ENCODE measurements around the gene IZUMO1R.
"Not testable (repeated sequence)": the region's sequence is repeated elsewhere in the genome, so short reads cannot be mapped to it uniquely, and the experiment has no call there.

Gene IZUMO1R

GRCh38 chr11:94303966-94304958, at the start of gene IZUMO1R:
Gene IZUMO1R, plus strand, starts transcription at chr11:94304580. Its CDS starts 1,057 bp downstream, at chr11:94305637.
- DNase-seq (ENCODE audit: low read depth in 3 of 3), result no peak

DNA sequence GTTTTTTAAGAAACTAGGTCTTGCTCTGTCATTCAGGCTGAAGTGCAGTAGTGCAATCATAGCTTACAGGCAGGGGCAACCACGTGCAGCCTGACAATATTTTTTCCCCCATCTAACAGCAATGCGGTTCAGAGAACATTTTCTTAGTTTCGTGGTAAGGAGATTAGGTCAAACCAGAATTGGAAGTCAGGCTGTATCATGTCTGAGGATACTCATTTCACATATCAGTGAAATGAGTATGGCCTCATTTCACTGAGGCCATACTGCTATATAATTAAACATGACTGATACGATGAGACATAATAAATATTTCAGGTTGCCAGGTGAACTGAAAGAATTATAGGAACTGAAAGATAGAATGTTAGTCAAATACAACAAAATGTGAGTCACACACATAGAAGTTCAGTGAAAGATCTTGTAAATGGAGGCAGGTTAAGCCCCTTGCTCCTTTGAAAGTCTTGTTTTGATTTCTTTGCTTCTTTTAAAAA, 32.5 kb upstream of the IZUMO1R start:
- DNase-seq (ENCODE audit: low read depth in 3 of 3), result no peak

DNA sequence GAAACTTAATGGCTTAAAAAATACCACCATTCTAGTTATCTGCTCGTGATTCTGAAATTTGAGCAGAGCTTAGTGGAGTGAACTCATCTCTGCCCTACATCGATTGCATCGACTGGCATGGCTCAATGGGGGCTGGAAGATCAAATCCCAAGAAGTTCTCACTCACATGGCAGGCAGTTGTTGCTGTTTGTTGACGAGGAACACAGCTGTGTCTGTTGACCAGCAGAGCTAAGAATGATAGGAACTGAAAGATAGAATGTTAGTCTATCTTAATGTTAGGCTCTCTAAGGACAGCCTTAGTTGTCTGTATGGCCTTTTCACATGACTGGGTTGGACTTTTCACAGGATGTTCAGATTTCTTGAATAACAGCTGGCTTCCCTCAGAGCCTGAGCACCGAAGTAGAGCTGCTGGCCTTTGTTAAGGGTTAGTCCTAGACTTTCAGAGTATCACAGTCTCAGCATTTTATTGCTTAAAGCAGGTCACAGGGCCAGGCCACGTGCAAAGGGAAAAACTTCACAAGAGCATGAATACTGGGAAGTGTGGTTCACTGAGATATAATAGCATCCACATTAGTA, 31.6 kb upstream of the IZUMO1R start:
- no peak for DNase-seq (ENCODE audit: low read depth in 3 of 3)

DNA sequence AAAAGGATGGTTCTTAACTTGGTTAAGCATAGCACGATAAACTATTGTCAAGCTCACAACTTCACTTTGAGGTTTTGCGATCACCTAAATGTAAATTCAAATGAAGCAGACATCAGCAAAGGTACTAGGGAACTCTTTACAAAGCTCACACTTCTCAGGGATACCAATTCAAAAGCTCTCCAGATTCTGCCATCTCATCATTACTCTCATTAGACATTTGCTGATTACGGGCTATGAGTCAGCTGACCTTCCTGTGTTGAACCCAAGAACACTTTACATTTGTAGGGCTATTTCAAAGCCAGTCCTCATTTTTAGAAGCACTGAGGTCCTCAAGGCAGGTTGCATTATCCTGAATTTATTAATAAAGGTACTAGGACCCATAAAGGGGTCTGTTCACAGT, 28.4 kb upstream of the IZUMO1R start:
- no peak for DNase-seq (ENCODE audit: low read depth in 3 of 3)

DNA sequence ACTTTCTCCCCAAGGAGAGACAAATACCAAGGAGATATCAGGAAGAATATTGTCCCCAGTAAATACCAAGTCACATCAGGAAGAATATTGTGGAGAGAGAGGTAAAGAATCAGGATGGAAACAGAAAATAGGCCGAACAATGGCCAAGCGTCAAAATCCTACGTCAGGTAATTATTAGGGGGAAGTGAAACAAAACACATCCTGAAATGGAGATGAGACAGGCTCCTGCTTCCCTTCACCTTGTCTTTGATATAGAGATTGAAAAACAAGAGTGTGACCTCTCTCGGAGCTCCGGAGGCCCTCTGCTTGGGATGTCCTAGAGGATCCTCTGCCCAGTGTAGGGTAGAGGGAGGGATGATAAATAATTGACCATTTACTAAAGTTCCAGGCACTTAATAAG, 27.4 kb upstream of the IZUMO1R start:
- no peak for DNase-seq (ENCODE audit: low read depth in 3 of 3)

- DNase-seq (ENCODE audit: low read depth in 3 of 3), result not testable (repeated sequence)
These were observed 26.2 kb upstream of the IZUMO1R start for GRCh38 chr11:94278207-94278606.

GRCh38 chr11:94279996-94280395, 24.4 kb upstream of the IZUMO1R start:
- DNase-seq (ENCODE audit: low read depth in 3 of 3), result no peak

DNA sequence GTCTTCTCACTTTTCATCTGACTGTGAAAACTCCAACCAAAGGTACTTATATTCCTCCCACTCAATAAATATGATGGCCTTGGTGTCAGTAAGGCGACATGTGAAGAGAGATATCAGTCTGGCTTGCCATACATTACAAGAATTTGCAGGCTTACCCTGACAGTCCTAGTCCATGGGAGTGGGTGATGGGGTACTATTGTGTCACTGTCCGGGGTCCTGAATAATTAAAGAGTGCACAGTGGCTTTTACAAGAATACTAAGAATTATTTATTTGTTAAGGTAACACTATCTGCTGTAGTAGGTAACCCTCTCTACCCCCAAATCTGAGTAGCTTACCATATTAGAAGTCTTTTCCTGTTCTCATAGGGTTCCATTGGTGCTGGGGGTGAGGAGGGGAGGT, 23.1 kb upstream of the IZUMO1R start:
- no peak for DNase-seq (ENCODE audit: low read depth in 3 of 3)

DNA sequence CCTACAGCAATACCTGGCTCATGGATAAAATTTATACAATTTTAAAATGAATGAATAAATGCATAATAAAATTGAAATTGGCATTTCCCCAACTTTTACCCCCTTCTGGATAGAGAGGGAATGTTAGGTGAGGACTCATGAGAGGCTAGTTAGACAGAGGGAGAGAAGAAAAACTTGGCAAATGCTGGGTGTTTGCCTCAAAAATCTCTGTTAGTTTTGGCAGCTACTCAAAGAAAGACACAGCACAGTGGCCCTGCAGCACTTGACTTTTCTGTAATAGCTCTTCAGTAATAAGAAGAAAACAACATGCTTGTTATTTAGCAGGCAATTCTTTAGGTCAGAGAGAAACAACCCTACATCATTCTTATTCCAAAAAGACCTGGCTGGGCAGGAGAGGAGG, 20.7 kb upstream of the IZUMO1R start:
- no peak for DNase-seq (ENCODE audit: low read depth in 3 of 3)

DNA sequence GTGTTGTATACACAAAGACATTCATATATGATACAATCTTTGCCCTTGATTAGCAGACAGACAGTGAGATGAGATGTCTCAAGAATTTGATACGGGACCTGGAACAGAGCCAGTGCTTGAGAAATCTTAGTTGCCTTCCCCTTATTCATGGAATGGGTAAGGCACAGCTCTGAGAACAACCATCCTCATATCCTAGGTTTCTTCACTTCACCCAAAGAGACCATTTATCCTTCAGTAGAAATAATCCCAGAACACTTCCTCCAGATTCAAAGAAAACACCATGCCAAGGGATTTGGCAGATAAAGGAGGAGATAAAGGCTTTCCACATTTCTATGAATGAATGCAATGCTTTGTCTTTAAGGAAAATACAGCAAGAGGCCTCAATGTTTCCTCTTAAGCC, 8.8 kb upstream of the IZUMO1R start:
- no peak for DNase-seq (ENCODE audit: low read depth in 3 of 3)

DNA sequence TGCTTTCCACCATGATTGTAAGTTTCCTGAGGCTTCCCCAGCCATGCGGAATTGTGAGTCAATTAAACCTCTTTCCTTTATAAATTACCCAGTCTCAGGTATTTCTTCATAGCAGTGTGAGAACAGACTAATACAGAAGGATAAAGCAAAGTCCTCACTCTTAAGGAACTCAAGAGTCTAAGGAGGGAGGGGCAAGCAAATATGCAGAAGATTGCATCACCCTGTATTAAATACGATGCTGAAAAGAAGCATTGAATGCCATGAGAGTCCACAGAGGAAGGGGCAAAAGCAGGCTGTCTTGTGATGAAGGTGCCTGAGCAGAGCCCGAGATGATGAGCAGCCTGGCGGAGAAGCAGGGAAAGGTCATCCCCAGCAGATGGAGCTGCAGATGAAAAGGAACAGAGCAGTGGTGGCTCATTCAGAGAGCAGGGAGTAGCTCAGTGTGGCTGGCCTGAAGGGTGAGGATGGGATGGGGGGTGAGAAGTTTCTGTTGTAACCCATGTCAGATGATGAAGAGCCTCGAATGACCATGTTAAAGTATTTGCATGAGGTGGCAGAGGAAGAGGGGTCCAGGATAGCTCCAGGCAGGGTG, 6.3 kb upstream of the IZUMO1R start:
- no peak for DNase-seq (ENCODE audit: low read depth in 3 of 3)

DNA sequence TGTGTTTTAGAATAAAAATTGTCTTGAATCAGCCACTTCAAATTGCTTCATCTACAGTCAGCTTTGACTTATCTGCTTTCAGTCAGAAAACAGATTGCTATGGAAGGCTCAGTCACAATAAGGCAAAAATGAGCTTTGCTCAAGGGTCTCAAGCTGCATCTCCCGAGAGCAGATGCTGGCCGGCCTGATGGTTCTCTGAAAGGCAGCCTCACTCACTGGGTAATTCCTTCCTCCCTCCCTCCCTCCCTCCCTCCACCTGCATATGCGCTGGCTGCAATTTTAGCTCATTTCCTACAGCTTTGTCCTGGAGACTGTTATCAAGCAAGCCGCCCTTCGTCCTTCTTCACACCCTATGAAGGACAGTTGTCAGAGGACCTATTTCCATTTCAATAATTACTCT, 1.6 kb upstream of the IZUMO1R start:
- DNase-seq (ENCODE audit: low read depth in 3 of 3), result no peak

DNA sequence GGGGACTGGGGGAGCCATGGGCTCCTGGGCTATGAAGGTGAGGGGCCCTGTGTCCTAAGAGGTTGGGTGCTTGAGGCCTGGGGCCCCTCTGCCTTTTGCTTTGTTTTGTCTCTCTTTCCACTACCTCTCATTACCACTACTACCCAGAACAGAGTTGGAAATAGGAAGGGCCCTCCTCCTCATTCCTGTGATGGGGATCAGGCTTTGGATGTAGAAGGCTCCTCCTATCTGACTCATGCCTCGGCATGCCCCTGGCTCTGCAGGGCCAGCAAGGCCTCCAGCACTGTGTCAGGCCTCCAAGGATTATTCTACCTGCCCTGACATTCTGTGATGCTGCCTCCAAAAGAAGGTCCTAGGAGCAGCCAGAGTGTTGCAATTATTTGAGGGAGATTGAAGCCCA, 766 bp downstream of the IZUMO1R start:
- no peak for DNase-seq (ENCODE audit: low read depth in 3 of 3)

GRCh38 chr11:94307101-94307791, 2.9 kb downstream of the IZUMO1R start:
- no peak for DNase-seq (ENCODE audit: low read depth in 3 of 3)

DNA sequence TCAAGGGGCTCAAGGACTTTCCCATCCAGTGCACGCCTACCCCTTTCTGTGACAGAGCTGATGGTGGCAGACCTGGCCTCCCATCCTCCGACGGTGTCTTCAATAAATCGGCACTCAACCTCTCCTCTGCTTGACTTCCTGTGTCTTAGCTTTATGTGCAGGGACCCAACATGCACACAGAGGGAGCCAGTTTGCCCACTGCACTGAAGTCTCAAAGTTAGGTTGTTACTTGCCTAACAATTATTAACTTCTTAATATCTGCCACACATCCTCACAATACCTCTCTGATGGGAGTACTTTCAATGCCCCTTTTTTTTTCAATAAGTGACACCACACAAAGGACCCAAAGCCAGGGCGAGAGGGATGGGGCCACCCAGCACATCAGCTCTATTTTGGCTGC, 3.6 kb downstream of the IZUMO1R start:
- DNase-seq (ENCODE audit: low read depth in 3 of 3), result no peak

- DNase-seq (ENCODE audit: low read depth in 3 of 3), result no peak
These were observed 5.4 kb downstream of the IZUMO1R start for GRCh38 chr11:94309757-94310156.

DNA sequence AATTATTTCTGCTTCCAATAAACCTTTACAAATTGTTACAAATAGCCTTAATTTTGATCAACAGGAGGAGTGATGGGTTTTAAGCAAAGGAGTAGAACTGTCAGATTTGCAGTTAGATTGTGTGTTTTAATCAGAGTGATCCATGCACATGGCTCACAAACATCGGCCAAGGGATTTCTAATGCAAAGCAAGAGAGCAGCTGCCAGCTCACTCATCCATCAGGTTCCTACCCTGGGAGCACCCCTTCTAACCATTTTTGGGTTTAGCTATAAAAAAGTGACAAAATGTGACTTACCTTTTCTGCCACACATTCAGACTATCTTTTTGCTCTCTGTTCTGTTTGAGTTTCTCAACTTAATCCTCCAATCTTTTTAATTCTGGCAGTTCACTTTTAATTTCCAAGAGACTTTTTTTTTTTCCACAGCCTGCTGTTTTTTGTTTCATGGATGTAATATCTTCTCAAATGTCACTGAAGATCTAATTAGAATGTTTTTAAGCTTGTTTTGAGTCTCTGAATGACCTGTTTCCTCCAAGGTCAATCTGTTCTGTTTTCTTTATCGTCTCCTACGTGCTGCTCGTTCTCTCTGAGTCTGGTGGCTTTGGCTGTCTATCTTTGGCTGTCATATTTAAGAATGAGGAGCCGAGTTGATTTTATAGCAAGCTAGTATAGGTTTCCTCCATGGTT, 6.0 kb downstream of the IZUMO1R start:
- no peak for DNase-seq (ENCODE audit: low read depth in 3 of 3)

GRCh38 chr11:94312339-94312738, 8.0 kb downstream of the IZUMO1R start:
- DNase-seq (ENCODE audit: low read depth in 3 of 3), result no peak

- no peak for DNase-seq (ENCODE audit: low read depth in 3 of 3)
These were observed 9.7 kb downstream of the IZUMO1R start for GRCh38 chr11:94314064-94314463.

- DNase-seq (ENCODE audit: low read depth in 3 of 3), result no peak
These were observed 11.3 kb downstream of the IZUMO1R start for GRCh38 chr11:94315664-94316063.

DNA sequence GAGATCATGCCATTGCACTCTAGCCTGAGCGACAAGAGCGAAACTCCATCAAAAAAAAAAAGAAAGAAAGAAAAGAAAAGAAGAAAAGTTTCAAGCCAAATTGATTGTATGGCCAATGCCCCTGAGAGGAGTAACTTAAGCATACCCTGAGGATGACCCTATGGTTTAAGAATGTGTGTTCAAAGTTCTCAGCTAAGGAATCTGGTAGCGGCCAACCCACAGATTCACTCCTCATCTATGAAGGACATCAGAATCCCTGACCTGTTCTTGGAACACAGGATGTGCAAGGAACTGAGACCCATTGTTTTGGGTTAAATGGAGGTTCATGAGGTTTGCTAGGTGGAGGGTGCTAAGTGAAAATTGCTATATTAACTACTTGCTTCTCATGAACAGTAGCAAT, 18.1 kb downstream of the IZUMO1R start:
- DNase-seq (ENCODE audit: low read depth in 3 of 3), result no peak

Data from stimulated activated CD4-positive, alpha-beta T cell treated with anti-CD3 and anti-CD28 coated beads, TNF-alpha, amount 100 ng/mL, for 48 hours (primary cell).